ENCODE measurements around the gene TMEM220. TPM values are rescaled to one million over a fixed set of nuclear protein-coding genes. Genes with fewer than 3 reads are reported as not detected.

Gene TMEM220
- total and polyA plus RNA-seq, 9 of the 15 experiments (the other 6 are each of a cell fraction or from before 2014, with no cell fraction given), result not detected

DNA sequence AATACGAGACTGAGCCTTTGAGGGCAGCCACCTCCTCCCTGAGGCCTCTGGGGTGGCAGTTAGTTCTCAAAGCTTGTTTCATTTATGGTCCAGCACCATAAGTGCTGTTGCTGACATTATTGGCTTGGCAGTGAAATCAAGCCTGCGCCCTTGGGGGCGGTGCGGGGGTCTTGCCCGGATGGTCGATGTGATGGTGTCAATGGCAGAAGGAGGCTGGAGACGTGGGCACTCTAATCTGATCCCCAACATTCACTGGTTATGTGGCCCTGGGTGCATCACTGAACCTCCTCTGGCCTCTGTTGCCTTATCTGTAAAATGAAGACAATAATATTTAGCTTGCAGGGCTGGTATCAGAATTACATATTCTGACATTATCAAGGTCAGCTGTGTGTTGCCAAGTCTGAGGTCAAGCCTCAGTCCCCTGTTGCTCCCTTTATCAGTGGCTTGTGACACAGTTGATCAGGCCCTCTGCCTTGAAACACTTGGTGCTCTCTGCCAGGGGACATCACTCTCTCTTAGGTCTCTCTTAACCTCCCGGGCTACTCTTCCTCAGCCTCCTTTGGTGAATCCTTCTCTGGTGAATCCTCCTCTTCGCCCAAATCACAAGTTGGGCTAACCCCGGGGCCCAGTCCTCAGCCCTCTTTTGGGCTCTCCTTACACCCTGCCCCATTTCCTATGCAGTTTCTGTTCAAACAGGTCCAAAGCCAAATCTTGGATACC, 11.8 kb upstream of the TMEM220 start (continued):
- TF ChIP-seq MCM5 (IDR thresholded peaks at IDR 0.05; ENCODE audit: low read depth), result no peak
- TF ChIP-seq, protein P1, sequence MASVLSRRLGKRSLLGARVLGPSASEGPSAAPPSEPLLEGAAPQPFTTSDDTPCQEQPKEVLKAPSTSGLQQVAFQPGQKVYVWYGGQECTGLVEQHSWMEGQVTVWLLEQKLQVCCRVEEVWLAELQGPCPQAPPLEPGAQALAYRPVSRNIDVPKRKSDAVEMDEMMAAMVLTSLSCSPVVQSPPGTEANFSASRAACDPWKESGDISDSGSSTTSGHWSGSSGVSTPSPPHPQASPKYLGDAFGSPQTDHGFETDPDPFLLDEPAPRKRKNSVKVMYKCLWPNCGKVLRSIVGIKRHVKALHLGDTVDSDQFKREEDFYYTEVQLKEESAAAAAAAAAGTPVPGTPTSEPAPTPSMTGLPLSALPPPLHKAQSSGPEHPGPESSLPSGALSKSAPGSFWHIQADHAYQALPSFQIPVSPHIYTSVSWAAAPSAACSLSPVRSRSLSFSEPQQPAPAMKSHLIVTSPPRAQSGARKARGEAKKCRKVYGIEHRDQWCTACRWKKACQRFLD (CRISPR knock-in tag; IDR thresholded peaks at IDR 0.05), result no peak
- TF ChIP-seq EGR1 (conservative IDR thresholded peaks at IDR 0.05), result no peak
- no peak for TF ChIP-seq STAT5B (CRISPR knock-in tag; IDR thresholded peaks at IDR 0.05)
- TF ChIP-seq POLR2G (IDR thresholded peaks at IDR 0.05; ENCODE audit: low read depth, low read length), result no peak
- no peak for TF ChIP-seq KDM5B (IDR thresholded peaks at IDR 0.05; ENCODE audit: insufficient replicate concordance, low read depth, low read length)

DNA sequence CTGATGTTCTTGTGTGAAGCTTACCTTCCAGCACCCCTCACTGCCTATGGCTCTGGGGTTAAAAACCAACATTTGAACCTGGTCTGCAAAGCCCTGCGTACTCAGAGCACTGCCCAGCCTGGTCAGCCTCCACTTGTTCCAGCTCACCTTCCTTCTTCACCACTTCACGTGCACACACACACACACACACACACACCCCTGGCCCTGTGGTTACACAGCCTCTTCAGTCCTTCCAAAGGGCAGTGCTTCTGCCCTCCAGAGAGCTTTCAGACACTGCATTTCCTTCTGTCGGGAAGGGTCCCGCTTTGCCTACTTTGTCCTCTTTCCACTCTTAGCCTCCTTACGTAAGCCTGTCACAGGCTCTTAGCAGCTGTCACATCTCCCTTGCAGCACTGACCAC, 9.6 kb upstream of the TMEM220 start:
- Histone ChIP-seq H3K9me3 (replicated peaks; ENCODE audit: control insufficient read depth, insufficient read depth, low read depth, low read length) (no peaks in the 10 kb centered on the region), H3K9me1 (ENCODE audit: control insufficient read depth, insufficient read depth, low read length) (no peaks in the 10 kb centered on the region), H3K4me1 (replicated peaks in 1 of 2; ENCODE audit: control insufficient read depth in 2 of 2, insufficient read depth in 2 of 2, low read length in 2 of 2) (no peaks in the 10 kb centered on the region), H3K9ac (ENCODE audit: insufficient read depth in 1 of 2, low read depth in 2 of 2, low read length in 2 of 2) (no peak overlapping the region), H2AFZ (ENCODE audit: low read depth, low read length) (no peak overlapping the region), H3K27me3 (ENCODE audit: control insufficient read depth in 2 of 2, insufficient read depth in 2 of 2, low read length in 2 of 2) (peaks cover 0 to 6% of the 10 kb centered on the region in 2 experiments; a peak in 2 of 5 replicates), H3K27ac (ENCODE audit: extremely low read depth, low read depth, low read length) (no peak overlapping the region), H4K20me1 (replicated peaks; ENCODE audit: control insufficient read depth, insufficient read depth, low read length) (no peaks in the 10 kb centered on the region), H3K36me3 (ENCODE audit: control insufficient read depth, insufficient read depth, low read length) (no peaks in the 10 kb centered on the region), H3K4me2 (ENCODE audit: insufficient read depth, low read length) (no peak overlapping the region), H3K4me3 (no peak overlapping the region), H3K79me2 (ENCODE audit: control insufficient read depth, insufficient read depth, low read length) (no peaks in the 10 kb centered on the region)
- DNase-seq (ENCODE audit: extremely low read depth in 1 of 4, low spot score in 3 of 4), result no peak
- 2% methylated on average over 5 of the region's 5 CpGs for WGBS (ENCODE audit: insufficient coverage, low coverage, missing lambda C conversion rate)
- in situ Hi-C loops (cut with MboI) (no loop called here), intact Hi-C loops (cut with micrococcal nuclease) (no loop called here)
- BruUV-seq (replicated peaks), result no TSS peak
- FAIRE-seq, result no peak
- no peak for ATAC-seq
- CTCF ChIA-PET (ENCODE audit: low intra/inter-chr PET ratio), result no interaction called here
- POLR2A ChIA-PET, result interaction anchor here (0.9 kb wide), 1 partner anchor 255 kb away, joined by 3 read pairs; no protein-coding TSS in a partner anchor
- no peak for TF ChIP-seq MCM3 (IDR thresholded peaks at IDR 0.05)
- no peak for TF ChIP-seq ZNF197 (CRISPR knock-in tag; IDR thresholded peaks at IDR 0.05; ENCODE audit: low read depth)
- TF ChIP-seq RFX1 (IDR thresholded peaks at IDR 0.05), result no peak
- no peak for TF ChIP-seq PURB (CRISPR knock-in tag; IDR thresholded peaks at IDR 0.05; ENCODE audit: low read depth)
- no peak for TF ChIP-seq ZNF133 (CRISPR knock-in tag; IDR thresholded peaks at IDR 0.05)
- no peak for TF ChIP-seq CREB1 (IDR thresholded peaks at IDR 0.05)
- TF ChIP-seq CREB1 (CRISPR knock-in tag; IDR thresholded peaks at IDR 0.05), result no peak
- TF ChIP-seq ZNF140 (CRISPR knock-in tag; IDR thresholded peaks at IDR 0.05), result no peak
- TF ChIP-seq, protein P1 (CRISPR knock-in tag; IDR thresholded peaks at IDR 0.05), result no peak
- TF ChIP-seq, protein P2, sequence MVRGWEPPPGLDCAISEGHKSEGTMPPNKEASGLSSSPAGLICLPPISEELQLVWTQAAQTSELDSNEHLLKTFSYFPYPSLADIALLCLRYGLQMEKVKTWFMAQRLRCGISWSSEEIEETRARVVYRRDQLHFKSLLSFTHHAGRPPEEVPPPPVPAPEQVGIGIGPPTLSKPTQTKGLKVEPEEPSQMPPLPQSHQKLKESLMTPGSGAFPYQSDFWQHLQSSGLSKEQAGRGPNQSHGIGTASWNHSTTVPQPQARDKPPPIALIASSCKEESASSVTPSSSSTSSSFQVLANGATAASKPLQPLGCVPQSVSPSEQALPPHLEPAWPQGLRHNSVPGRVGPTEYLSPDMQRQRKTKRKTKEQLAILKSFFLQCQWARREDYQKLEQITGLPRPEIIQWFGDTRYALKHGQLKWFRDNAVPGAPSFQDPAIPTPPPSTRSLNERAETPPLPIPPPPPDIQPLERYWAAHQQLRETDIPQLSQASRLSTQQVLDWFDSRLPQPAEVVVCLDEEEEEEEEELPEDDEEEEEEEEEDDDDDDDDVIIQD (CRISPR knock-in tag; IDR thresholded peaks at IDR 0.05), result no peak
- TF ChIP-seq GTF2E2 (tag; IDR thresholded peaks at IDR 0.05), result no peak
- no peak for TF ChIP-seq HLTF (IDR thresholded peaks at IDR 0.05)
- TF ChIP-seq NR2C1 (IDR thresholded peaks at IDR 0.05), result no peak
- no peak for TF ChIP-seq NR2C1 (tag; IDR thresholded peaks at IDR 0.05)

All from K562 (cell line).